GM18526 (cell line): Measurements from ENCODE around the gene CACNA2D3.

Experiments
- POLR2A ChIP-seq: IDR thresholded peaks from 3 replicates; pipeline ENCODE4 v1.6.1; 2011; ENCODE audit not compliant: insufficient read length; ENCODE audit errors: extremely low read depth

CACNA2D3 gene

GRCh38 chr3:54307566-54308180, 185.3 kb downstream of the CACNA2D3 start:
- no peak for TF ChIP-seq POLR2A

DNA sequence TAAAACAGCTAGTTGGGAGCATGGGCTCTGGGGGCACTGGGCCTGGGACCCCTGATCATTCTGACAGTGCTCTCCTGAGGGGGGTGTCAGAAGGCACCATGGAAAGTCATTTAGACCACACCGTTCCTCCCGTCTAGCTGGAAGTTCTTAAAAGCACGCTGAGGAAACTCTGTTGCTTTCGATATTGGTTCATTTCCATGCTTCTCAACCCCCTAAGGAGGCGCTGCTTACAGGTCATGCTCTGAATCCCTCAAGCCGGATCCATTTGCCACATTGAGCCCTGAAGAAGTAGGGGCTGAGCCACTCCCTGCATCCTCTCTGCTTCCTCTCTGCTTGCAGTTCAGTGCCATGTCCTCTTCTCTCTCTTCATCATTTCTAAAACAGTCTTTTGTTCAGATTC, 187.2 kb downstream of the CACNA2D3 start:
- TF ChIP-seq POLR2A, result no peak

DNA sequence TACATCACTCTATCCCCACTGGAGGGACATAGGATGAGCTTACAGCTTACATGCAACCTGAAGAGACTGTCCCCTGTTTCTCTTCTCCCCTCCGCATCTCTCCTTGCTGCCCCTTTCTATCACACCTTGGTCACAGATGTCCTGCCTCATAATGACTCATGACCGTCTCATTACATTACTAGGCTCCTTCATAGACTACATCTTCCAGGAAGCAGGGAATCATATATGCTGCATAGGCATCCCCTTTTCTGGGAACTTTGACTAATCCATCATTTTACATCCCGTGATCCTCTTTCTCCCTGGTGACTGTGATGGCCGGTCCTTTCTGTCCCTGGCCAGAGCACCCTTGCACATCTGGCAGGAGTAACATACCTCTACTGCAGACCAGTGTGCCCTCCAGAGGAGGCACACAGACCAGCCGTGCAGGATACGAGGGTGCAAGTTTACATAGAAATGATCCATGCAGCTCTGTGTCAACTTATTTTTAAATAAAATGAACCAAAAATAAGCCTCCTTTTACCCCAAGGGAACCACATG, 188.9 kb downstream of the CACNA2D3 start:
- no peak for TF ChIP-seq POLR2A

DNA sequence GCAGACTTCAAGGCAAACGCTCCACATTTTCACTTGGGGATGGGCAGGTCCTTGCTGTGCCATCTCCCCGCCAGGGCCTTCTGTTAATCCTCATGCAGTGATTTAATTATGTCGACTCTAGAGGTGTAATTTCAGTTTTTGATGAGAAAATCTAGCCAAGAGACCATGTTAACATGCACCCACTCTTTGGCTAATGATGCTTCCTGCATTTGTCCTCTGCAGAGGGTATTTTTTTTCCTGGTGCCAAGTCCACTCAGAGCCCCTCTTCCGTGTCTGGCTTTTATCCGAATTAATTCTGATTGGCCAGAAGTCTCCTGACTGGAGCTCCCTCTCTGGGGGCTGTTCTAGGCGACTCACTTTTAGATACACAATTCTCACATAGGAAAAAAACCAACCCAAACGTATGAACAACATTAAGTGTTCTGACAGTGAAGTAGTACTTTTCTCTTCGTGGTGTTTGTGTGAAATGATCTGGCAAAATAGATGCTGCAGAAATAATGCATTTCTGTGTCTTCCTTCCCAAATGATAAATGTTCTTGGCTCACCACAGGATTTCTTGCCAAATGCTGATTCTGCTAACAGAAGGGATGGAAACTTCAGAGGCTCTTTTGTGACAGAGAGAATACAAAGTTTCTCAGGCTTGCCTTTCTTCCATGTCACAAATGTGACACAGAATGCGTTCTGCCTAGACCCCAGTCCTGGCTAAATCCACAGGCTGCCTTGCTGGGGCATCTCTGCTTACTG, 190.0 kb downstream of the CACNA2D3 start:
- TF ChIP-seq POLR2A, result no peak

- no peak for TF ChIP-seq POLR2A
Observed at GRCh38 chr3:54313418-54313817, 191.1 kb downstream of the CACNA2D3 start.

DNA sequence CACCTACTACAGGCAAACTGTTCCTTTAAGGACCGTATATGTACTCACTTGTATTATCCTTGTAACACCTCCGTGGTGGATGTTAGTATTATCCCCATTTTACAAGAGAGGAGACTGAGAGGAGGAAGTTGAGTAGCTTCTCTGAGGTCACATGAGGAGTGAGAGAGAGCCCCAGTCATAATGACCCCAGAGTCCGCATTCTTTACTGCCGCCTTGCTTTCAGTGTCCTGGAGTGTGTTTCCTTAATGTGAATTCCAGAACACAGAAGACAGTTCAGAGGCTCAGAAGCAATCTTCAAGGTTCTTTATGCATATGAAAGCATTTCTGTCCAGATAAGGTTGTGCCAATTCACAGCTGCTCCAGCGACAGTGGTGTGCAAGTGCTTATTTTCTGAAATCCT, 199.2 kb downstream of the CACNA2D3 start:
- TF ChIP-seq POLR2A, result no peak

DNA sequence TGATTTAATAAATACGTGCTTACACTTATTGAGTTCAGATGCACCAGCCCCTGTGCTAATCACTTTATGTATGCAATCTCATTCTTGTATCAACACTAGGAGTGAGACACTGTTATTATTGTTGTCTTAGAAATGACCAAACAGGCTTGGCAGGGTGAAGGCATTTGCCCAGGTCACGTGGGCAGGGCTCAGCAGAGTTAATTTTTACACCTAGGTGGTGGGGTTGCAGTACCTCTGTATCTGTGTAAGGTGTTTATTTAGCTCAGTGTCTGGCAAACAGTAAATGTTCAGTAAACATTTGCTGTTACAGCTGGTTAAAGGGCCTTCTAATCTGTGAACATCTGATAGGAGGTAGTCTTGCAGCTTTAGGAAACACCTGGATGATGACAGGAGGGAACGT, 200.0 kb downstream of the CACNA2D3 start:
- no peak for TF ChIP-seq POLR2A

GRCh38 chr3:54324103-54324502, 201.8 kb downstream of the CACNA2D3 start:
- TF ChIP-seq POLR2A, result no peak

DNA sequence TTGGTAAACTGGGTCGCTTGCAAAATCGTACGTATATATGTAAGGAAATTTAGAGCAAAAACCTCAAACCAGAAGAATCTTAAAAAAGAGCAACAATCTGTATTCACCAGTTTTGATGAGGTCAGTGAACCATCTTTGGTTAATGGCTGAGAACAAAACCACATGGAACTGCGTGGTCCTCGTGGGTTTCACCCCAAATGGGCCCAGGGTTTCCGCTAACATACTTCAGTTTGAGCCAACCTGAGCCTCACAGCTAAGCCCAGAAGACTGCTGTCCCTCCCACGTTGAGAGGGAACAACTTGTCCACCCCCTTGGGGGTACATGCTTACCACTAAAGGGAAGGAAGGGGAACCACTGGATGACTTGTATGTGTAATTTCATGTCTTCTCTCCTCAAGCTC, 204.6 kb downstream of the CACNA2D3 start:
- TF ChIP-seq POLR2A, result no peak

DNA sequence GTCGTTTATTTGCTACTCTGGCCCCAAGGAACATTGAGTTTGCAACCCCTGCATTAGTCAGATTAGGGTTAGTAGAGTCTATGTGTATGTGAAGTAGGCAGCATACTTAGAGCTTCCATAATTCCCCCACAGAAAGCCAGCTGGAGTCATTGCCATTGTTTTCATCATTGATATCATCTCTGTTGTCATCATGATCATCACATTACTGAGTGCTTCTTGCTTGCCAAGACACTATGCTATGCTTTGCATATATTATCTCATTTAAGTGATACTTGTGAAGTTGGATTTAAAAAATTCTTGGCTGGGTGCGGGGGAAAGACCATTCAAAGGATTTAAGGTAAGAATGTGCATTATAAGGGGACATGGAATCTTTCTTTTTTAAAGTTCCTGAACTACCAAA, 209.0 kb downstream of the CACNA2D3 start:
- TF ChIP-seq POLR2A, result no peak

- TF ChIP-seq POLR2A, result no peak
Observed at GRCh38 chr3:54337846-54338245, 215.5 kb downstream of the CACNA2D3 start.

DNA sequence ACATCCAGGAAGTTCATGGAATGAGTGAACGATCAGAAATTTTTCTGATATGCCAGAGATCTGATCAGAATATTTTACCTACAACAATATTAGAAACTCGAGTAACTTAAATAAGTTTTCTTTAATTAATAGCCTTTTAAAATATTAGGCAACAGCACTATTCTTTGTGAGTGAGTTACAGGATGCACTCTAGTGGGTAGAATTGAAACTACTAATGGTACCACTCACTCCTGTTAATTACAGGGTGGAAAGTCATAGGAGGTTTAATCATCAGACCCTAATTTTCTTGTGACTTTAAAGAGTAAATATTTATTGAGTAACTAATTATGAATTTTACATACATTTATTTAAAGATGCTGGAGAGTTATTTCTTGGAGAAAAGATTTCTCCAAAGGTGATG, 217.3 kb downstream of the CACNA2D3 start:
- no peak for TF ChIP-seq POLR2A

DNA sequence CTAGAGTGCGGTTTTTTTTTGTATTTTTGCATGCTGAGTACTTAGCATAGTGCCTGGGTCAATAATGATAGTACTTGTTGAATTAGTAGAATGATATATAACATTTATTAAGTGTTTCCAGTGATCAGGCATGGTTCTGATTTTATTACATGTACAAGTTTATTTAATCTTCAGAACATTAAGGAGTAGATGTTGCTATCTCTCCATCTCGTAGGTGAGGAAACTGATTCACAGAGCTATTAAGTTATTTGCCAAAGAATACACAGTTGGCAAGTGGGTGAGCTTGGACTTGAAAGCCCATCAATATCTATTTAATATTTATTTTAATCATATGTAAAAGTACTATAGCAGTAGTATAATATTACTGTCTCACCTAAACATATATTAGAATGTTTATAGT, 219.5 kb downstream of the CACNA2D3 start:
- TF ChIP-seq POLR2A, result no peak

GRCh38 chr3:54342676-54343075, 220.3 kb downstream of the CACNA2D3 start:
- no peak for TF ChIP-seq POLR2A

DNA sequence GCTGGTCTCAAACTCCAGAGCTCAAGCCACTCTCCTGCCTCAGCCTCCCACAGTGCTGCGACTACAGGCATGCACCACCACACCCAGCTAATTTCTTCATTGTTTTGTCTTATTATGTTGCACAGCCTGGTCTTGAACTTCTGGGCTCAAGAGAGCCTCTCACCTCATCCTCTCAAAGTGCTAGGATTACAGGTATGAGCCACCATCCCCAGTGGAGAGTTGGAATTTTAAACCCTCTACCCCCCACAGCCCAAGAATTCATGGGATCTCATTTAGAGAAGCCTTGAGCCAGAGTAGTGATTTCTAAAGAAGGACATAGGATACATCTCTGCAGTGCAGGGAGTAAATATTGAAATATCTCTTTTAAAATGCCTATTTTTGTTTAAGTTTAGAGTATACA, 221.1 kb downstream of the CACNA2D3 start:
- no peak for TF ChIP-seq POLR2A

DNA sequence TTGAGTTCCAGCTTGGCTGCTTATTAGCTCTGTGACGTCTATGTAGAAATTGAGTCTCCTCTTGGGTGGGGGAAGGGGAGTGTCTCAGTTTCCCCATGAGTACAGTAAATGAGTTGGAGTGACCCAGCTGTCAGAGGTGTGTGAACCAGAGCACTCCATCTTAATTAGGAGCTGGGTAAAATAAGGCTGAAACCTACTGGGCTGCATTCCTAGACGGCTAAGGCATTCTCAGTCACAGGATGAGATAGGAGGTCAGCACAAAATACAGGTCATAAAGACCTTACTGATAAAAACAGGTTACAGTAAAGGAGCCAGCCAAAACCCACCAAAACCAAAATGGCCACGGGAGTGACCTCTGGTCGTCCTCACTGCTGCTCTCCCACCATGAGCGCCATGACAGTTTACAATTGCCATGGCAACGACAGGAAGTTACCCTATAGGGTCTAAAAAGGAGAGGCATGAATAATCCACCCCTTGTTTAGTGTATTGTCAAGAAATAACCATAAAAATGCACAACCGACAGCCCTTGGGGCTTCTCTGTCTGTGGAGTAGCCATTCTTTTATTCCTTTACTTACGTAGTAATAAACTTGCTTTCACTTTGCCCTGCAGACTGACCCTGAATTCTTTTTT, 222.4 kb downstream of the CACNA2D3 start:
- no peak for TF ChIP-seq POLR2A
